Measurements from ENCODE around the gene KASH5. TPM values are rescaled to one million over a fixed set of nuclear protein-coding genes. Genes with fewer than 3 reads are reported as not detected.

Gene KASH5
- total and polyA plus RNA-seq, 2 donors (not counting 1 experiment from before 2014, with no cell fraction given): 0.67 to 0.74 TPM

DNA sequence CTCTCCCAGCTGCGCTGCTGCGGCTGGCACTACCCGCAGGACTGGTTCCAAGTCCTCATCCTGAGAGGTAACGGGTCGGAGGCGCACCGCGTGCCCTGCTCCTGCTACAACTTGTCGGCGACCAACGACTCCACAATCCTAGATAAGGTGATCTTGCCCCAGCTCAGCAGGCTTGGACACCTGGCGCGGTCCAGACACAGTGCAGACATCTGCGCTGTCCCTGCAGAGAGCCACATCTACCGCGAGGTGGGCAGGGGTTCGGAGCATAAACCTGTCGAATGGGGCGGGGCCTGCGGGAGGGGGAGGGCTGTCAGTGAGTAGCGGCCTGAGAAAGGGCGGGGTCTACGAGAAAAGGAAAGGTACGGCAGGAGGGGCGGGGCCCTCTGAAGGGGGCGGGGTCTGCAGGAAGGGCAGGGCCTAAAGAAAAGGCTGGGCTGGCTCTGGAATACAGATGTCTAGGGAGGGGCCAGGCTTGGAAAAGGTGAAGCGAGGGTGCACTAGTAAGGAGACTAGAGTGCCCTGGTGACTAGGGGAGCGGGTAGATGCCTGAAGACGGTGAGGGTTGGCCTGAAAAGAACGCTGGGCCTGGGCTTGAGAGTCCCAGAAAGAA is 49.3 kb upstream of the KASH5 start:
- Histone ChIP-seq H3K4me1 (ENCODE audit: control insufficient read depth in 2 of 2, insufficient read depth in 2 of 2, low read length in 2 of 2) (peaks cover 58 to 83% of the 10 kb centered on the region in 2 donors), H3K79me2 (ENCODE audit: control insufficient read depth, insufficient read depth, low read length) (peaks cover 55% of the 10 kb centered on the region), H3K36me3 (replicated peaks in 1 of 2; ENCODE audit: control extremely low read depth in 1 of 2, control insufficient read depth in 1 of 2, extremely low read depth in 1 of 2, insufficient read depth in 2 of 2, low read length in 1 of 2) (peaks cover 0 to 62% of the 10 kb centered on the region in 2 experiments), H3K4me2 (replicated peaks; ENCODE audit: low read depth, low read length, poor library complexity, severe bottlenecking) (peak overlapping the region; percentile 100), H3K27me3 (replicated peaks in 1 of 4; ENCODE audit: control extremely low read depth in 1 of 4, control insufficient read depth in 3 of 4, insufficient read depth in 4 of 4, low read length in 3 of 4) (no peaks in the 10 kb centered on the region), H4K20me1 (ENCODE audit: control insufficient read depth, insufficient read depth, low read length, poor library complexity, severe bottlenecking) (peaks cover 47% of the 10 kb centered on the region), H3K9ac (ENCODE audit: low read length) (peak overlapping the region; percentile 89), H2AFZ (ENCODE audit: insufficient read depth, low read depth, low read length, poor library complexity, severe bottlenecking) (no peak overlapping the region), H3K9me3 (ENCODE audit: control extremely low read depth in 1 of 3, control insufficient read depth in 2 of 3, insufficient read depth in 1 of 3, low read length in 2 of 3) (peaks cover 0 to 28% (median 15%) of the 10 kb centered on the region in 3 donors), H3K27ac (ENCODE audit: low read length in 2 of 2) (peak overlapping the region; percentile 89 to 93), H3K4me3 (ENCODE audit: control extremely low read depth in 1 of 5, extremely low read depth in 1 of 5, insufficient read depth in 1 of 5, low read depth in 2 of 5, low read length in 4 of 5) (peak overlapping the region in 4 of 5 experiments; percentile 94 to 98 (median 98))
- ChIA-PET POLR2A (interaction anchor here (0.7 to 5.6 kb wide), 5 partner anchors 9 to 337 kb away, joined by 3 to 72 read pairs (median 5); no protein-coding TSS in a partner anchor), CTCF (interaction anchor here (2.6 kb wide), 2 partner anchors 14 to 131 kb away, joined by 8 to 25 read pairs; partner anchors contain the start of gene SLC6A16)
- peak overlapping the region; percentile 88 for H3K27ac Mint-ChIP-seq
- H3K4me3 Mint-ChIP-seq: peak overlapping the region; percentile 100
- DNase-seq (peak; percentile 63), ATAC-seq (ENCODE audit: low read depth) (no peak)
- peaks cover 76% of the 10 kb centered on the region for H3K4me1 Mint-ChIP-seq
- intact Hi-C loops (cut with micrococcal nuclease): no loop called here
- TF ChIP-seq, protein P1, sequence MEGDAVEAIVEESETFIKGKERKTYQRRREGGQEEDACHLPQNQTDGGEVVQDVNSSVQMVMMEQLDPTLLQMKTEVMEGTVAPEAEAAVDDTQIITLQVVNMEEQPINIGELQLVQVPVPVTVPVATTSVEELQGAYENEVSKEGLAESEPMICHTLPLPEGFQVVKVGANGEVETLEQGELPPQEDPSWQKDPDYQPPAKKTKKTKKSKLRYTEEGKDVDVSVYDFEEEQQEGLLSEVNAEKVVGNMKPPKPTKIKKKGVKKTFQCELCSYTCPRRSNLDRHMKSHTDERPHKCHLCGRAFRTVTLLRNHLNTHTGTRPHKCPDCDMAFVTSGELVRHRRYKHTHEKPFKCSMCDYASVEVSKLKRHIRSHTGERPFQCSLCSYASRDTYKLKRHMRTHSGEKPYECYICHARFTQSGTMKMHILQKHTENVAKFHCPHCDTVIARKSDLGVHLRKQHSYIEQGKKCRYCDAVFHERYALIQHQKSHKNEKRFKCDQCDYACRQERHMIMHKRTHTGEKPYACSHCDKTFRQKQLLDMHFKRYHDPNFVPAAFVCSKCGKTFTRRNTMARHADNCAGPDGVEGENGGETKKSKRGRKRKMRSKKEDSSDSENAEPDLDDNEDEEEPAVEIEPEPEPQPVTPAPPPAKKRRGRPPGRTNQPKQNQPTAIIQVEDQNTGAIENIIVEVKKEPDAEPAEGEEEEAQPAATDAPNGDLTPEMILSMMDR (IDR thresholded peaks at IDR 0.05): no peak
- no peak for TF ChIP-seq EZH2 (IDR thresholded peaks at IDR 0.05; ENCODE audit: borderline replicate concordance, insufficient read depth, low read depth, low read length, poor library complexity, severe bottlenecking)
- WGBS (ENCODE audit: insufficient coverage): 85% methylated on average over 27 of the region's 30 CpGs
- H3K9me3 Mint-ChIP-seq (ENCODE audit: insufficient read depth): no peaks in the 10 kb centered on the region
- no peaks in the 10 kb centered on the region for H3K27me3 Mint-ChIP-seq

Data from B cell (primary cell).